Neural crest cell (in vitro differentiated cells): Measurements from ENCODE around the gene RNF145. TPM values are rescaled to one million over a fixed set of nuclear protein-coding genes. Genes with fewer than 3 reads are reported as not detected.
"Not testable (repeated sequence)": the region's sequence is repeated elsewhere in the genome, so short reads cannot be mapped to it uniquely, and the experiment has no call there.

ENCODE experiments used
- DNase-seq: peaks from one replicate; pipeline ENCODE4 v3.0.0; 2021; ENCODE audit warnings: low read depth, mixed read lengths, low spot score
- H3K27ac Mint-ChIP-seq: one replicate; pipeline ENCODE4 v1.8.0; 2021; ENCODE audit warnings: mild to moderate bottlenecking, mixed read lengths; ENCODE audit not compliant: unreplicated experiment
- H3K27me3 Mint-ChIP-seq: 2 replicates; pipeline ENCODE4 v1.8.0; 2021; ENCODE audit warnings: low read depth, mild to moderate bottlenecking, mixed read lengths
- H3K36me3 Mint-ChIP-seq: 2 replicates; pipeline ENCODE4 v1.8.0; 2021; ENCODE audit warnings: low read depth, mild to moderate bottlenecking, mixed read lengths
- H3K4me1 Mint-ChIP-seq: 2 replicates; pipeline ENCODE4 v1.8.0; 2021; ENCODE audit warnings: mixed read lengths
- H3K4me3 Mint-ChIP-seq: one replicate; pipeline ENCODE4 v1.8.0; 2021; ENCODE audit warnings: mild to moderate bottlenecking, mixed read lengths
- H3K9me3 Mint-ChIP-seq: 2 replicates; pipeline ENCODE4 v1.8.0; 2021; ENCODE audit warnings: mixed read lengths
- CTCF ChIP-seq: fragments of 200-600 bp; sonication (generic); conservative IDR thresholded peaks from 2 replicates; pipeline ENCODE4 v1.5.0; 2021; ENCODE audit warnings: antibody characterized with exemption, mild to moderate bottlenecking
- total RNA-seq: library from RNA; stranded (reverse); gene quantifications from 2 replicates; pipeline ENCODE4 v1.2.1, GENCODE V29; 2021

Gene RNF145
- total RNA-seq, 1 donor from 2014 or later, result 95.2 TPM

DNA sequence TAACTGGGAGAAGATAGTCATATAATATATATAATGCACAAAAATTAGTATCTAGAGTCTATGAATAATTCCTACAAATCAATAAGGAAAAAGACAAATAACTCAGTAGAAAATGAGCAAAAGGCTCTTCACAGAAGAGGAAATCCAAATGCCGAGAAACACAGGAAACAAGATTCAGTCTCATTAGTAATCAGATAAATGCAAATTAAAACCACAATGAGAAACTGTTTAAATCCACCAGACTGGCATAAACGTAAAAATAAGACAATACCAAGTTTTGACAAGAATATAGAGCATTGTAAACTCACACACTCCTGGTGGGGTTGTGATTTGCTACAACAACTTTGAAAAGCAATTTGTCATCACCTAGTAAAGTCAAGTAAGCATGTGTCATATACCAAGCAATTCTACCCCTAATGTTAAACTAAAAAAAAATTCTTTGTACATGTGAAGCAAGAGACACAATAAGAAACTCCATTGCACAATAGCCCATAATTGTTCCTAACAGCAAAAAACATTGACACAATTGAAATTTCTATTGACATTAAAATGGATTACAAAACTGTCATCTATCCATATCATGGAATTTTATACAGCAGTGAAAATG, 32.7 kb upstream of the RNF145 start:
- DNase-seq, result no peak
- H3K27ac Mint-ChIP-seq, result no peak overlapping the region
- peaks cover 68% of the 10 kb centered on the region for H3K27me3 Mint-ChIP-seq
- H3K36me3 Mint-ChIP-seq, result no peaks in the 10 kb centered on the region
- no peak for TF ChIP-seq CTCF
- no peaks in the 10 kb centered on the region for H3K4me1 Mint-ChIP-seq
- H3K9me3 Mint-ChIP-seq, result no peaks in the 10 kb centered on the region
- no peak overlapping the region for H3K4me3 Mint-ChIP-seq

DNA sequence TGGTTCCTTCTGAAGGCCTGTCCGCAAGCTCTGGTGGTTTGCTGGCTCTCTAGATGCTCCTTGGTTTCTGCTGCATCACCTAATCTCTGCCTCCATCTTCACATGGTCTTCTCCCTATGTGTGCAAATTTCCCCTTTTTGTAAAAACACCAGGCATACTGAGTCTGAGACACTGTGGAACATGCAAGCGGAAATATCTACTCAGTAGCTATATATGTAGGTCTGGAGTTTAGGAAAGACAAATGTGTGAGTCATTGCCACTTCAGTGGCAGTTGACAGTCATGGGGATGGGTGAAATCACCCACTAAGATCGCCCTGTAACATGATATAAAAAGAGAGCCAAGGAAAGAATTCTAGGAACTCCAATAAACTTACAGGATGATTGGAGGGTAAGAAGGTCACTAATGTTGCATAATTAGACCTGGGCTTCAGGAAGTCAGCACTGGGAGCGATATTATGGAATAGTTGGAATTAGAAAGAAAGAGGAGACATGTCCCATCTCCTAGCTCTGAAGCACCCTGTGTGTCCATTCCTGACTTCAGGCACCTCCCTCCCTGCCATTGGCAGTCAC, 31.0 kb upstream of the RNF145 start:
- Mint-ChIP-seq H3K27me3 (peaks cover 59% of the 10 kb centered on the region), H3K4me3 (no peak overlapping the region), H3K4me1 (no peaks in the 10 kb centered on the region), H3K36me3 (no peaks in the 10 kb centered on the region), H3K9me3 (no peaks in the 10 kb centered on the region), H3K27ac (no peak overlapping the region)
- TF ChIP-seq CTCF, result no peak
- DNase-seq, result no peak

GRCh38 chr5:159235871-159236520, 26.6 kb upstream of the RNF145 start:
- not testable (repeated sequence) for DNase-seq, H3K27ac Mint-ChIP-seq, H3K36me3 Mint-ChIP-seq, H3K4me3 Mint-ChIP-seq, H3K4me1 Mint-ChIP-seq, H3K9me3 Mint-ChIP-seq
- peaks cover 31% of the 10 kb centered on the region for H3K27me3 Mint-ChIP-seq

DNA sequence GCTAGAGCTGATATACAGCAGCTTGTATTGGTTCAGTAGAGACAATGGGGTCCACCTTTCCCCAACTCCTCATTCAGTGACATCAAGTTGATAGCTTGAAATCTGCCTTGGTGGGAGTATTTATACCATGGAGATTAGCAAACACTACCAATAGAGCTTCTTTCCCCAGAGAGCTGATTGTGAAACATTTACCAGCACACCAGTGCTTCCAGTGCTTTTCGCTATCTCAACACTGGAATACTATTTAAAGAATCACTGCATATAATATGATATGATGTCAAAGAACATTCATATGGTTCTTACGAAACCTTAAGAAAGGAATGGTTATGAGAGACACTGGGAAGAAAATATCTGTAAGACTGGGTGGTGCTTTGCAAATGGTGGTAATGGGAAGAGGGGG, 21.8 kb upstream of the RNF145 start:
- DNase-seq, result no peak
- no peaks in the 10 kb centered on the region for H3K4me1 Mint-ChIP-seq
- H3K36me3 Mint-ChIP-seq, result no peaks in the 10 kb centered on the region
- no peaks in the 10 kb centered on the region for H3K9me3 Mint-ChIP-seq
- peaks cover 18% of the 10 kb centered on the region for H3K27me3 Mint-ChIP-seq
- no peak overlapping the region for H3K4me3 Mint-ChIP-seq
- no peak overlapping the region for H3K27ac Mint-ChIP-seq
- TF ChIP-seq CTCF, result no peak

DNA sequence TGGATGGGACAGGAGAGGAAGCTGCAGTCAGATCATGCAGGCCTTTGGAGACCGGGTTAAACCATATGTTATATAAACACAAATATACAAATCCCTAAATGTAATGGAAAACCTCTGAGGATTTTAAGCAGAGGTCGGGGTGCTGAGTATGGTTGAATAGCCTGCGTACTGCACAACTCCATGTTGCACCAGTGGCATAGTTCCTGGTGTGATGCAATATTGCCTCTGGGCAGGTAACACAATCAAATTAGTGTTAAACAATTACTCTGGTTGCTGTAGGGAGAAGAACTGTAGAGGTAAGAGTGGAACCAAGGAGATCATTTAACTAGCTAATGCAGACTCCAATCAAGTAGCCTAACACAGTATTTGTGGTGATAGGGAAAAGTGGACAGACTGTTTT, 21.3 kb upstream of the RNF145 start:
- DNase-seq, result no peak
- Mint-ChIP-seq H3K27ac (no peak overlapping the region), H3K4me1 (no peaks in the 10 kb centered on the region), H3K27me3 (peaks cover 18% of the 10 kb centered on the region), H3K4me3 (no peak overlapping the region), H3K36me3 (no peaks in the 10 kb centered on the region), H3K9me3 (no peaks in the 10 kb centered on the region)
- no peak for TF ChIP-seq CTCF

GRCh38 chr5:159228097-159228496, 18.7 kb upstream of the RNF145 start:
- not testable (repeated sequence) for H3K4me1 Mint-ChIP-seq, H3K36me3 Mint-ChIP-seq, H3K27ac Mint-ChIP-seq, H3K4me3 Mint-ChIP-seq, H3K9me3 Mint-ChIP-seq, DNase-seq
- H3K27me3 Mint-ChIP-seq, result peaks cover 20% of the 10 kb centered on the region
